Esophagus mucosa (tissue), 1 donor: ENCODE measurements around the gene PDIA6. TPM values are rescaled to one million over a fixed set of nuclear protein-coding genes. Genes with fewer than 3 reads are reported as not detected.
A peak's percentile ranks its signal among the peaks of the same experiment; 100 is the strongest.

Source experiments
- ATAC-seq: fragments of 200-7000 bp; cut with Tn5 transposase; one replicate; pipeline ENCODE4 v1.9.1; 2020
- total RNA-seq: library from RNA; stranded (reverse); gene quantifications from one replicate; pipeline ENCODE4 v1.2.4, GENCODE V29; 2023
- donor health status: DM: yes; HTN: yes; CAD: no.

Gene PDIA6, protein sequence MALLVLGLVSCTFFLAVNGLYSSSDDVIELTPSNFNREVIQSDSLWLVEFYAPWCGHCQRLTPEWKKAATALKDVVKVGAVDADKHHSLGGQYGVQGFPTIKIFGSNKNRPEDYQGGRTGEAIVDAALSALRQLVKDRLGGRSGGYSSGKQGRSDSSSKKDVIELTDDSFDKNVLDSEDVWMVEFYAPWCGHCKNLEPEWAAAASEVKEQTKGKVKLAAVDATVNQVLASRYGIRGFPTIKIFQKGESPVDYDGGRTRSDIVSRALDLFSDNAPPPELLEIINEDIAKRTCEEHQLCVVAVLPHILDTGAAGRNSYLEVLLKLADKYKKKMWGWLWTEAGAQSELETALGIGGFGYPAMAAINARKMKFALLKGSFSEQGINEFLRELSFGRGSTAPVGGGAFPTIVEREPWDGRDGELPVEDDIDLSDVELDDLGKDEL
- total RNA-seq = 90.4 TPM

DNA sequence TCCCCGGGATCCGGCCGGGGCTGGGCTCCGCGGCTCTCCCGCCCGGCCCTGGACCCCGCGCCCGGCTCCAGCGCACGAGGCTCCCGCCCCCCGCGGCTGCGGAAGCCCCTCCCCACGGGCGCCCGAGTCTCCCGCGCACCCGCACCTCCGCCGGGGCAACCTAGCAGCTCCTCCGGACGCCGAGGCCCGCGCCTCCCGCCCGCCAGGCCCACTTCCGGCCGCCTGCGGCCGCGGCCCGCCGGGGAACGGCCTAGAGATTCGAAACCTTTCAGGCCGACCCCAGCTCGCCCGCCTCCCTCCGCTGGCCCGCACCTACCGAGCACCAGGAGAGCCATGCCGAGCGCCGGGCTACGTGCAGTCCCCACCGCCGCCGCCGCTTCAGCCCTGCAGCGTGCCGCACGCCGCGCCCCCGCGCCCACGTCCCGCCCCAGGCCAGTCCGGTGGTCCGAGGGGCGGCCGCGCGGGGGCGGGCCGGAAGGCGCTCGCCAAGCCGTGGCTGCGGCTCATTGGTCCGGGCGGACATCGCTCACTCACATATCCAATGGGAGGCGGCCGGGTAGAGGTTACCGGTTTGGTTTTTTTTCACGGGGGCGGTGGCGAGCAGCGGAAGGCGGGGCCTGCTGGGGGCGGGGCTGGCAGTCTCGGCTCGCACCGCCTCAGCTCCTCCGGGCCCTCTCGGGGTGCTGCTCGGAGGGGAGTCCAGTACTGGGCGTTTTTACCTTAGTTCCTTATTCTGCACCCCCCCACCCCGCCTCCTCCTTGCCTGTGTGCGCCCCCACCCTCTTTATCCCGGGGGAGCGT is at the start of gene PDIA6:
Gene PDIA6 (minus strand): TSS at position 424 of the 801 bp plus-strand sequence. CDS start 89 bp downstream, at position 335.
- ATAC-seq = peak; percentile 97

DNA sequence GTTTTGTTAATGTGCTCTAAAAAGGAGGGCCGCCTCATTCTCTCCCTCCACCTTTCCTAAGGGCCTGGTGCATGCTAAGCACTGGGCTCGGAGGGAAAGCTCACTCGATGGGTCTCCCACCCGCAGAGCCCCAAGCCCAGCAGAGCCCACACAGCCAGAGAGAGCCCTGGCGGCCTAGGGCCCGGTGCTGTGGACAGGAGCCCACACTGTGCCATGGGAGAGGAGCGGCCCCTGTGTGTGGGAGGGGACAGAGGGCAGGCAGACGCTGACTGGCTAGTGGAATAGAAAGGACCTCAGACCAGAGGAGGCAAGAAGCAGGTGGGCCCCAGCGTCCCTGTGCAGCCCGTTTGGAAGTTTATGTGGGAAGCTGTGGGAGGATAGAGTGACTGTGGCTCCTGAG is 49.7 kb upstream of the PDIA6 start:
- no peak for ATAC-seq

DNA sequence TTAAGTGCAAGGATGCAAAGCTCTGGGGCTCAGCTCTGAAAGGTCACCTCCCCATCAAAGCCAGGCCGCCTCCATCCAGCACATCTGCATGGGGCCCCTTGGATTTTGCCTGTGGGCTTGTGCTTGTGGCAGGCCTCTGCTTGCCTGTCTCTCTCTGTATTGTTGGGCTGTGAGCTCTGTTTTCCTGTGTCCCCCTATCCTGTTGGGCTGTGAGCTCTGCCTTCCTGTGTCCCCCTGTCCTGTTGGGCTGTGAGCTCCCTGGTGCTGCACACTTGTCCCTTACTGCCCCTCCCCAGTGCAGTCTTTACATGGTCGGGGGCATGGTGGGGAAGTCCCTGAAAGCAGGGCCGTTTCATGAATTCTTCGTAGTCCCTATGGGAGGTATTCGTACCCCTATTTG is 49.2 kb upstream of the PDIA6 start:
- ATAC-seq = no peak

DNA sequence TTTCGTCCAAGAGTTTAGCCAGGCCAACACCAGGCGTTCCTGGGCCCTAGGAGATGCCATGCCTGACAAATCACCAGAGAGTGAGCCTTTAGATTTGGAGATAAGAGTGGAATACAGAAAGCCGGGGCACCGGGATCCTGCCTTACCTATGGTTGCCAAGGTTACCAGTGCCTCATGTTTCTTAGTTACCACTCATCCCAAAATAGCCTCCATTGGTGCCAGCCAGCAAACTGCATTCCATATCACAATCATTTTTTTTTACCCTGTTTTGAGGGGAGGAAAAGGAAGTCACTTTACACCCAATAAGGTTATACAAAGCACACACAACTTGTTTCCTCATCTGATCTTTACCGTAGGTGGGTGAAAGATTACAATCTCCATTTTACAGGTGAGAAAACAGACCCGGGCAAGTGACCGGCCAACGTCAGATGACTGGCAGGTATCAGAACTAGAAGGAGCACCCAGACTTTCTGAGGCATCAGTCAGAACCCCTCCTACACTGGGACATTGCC is 48.3 kb upstream of the PDIA6 start:
- ATAC-seq = no peak

DNA sequence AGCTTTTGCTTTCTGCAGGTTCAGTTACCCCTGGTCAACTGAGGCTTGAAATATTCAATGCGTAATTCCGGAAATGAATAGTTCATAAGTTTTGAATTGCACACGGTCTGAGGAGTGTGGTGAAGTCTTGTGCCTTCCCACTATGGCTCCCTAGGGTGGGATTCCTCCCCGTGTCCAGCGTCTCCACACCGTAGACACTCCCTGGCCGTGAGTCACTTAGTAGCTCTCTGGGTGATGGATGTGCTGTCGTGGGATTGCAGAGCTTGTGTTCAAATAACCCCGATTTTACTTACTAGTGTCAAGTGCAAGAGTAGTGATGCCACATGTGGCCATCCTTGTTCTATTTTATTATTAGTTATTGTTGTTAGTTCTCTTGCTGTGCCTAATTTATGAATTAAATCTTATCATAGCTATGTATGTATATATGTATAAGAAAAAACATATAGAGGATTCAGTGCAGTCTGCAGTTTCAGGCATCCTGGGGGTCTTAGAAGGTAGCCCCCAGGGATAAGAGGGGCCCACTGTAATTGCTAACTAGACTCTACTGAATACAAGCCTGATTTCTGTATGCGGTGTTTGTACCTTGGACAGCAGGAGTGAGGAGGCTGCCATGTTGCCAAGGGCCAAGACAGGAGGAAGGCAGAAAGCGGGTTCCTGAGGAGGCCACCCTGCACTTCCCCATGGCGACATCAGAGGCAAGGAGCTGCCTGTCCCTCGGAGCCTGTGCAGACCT is 47.7 kb upstream of the PDIA6 start:
- ATAC-seq = no peak

DNA sequence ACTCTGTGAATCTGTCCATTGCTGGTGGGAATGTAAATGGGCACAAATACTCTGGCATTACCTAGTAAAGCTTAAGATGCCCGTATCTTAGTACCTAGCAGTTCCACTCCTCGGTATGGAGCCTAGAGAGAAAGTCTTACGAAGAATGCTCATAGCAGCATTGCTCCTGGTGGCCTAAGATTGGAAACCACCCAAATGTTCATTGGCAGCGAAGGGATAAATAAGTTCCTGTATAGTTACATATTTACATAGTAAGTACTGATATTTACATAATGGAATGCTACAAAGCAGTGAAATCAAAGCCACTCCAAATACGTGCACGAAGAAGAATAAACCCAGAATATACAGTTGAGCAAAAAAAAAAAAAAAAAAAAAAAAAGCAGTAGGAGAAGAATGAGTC is 46.7 kb upstream of the PDIA6 start:
- no peak for ATAC-seq

DNA sequence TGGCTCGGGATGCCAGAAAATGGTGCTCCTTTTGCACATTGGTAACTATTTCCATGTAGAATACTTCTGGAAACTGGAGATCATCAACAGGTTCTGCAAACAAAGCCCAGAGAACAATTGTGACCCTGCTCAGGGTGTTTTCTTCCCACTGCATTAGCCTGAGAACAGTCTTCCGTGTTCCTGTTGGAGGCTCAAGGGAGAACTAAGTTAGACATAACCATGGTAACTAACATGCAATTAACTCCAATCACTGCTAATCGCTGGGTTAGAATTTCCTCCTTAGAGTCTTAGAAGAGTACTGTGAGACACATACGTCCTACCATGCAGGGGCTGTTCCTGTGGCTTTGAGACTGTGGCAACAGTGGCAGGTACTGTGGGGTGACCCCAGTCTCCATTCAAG is 36.0 kb upstream of the PDIA6 start:
- no peak for ATAC-seq

DNA sequence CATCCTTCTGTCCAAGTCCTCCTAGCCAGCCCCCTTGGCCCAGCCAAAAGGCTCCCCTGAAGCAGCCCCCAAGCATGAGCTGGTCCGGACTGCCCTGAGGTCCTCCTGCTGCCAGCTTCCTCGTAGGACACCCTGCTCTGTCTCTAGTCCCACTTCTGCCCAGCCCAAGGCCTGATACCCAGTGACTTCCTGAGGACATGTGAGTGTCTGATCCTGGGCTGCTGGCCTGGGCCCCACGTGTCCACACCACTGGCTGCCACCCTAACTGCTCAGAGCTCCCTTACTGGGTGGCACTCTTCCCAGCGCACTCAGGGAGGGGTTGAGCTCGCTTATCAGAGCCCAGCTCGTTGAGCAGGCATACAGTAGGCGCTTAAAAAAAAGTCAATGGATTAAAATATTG is 34.4 kb upstream of the PDIA6 start:
- ATAC-seq = no peak

DNA sequence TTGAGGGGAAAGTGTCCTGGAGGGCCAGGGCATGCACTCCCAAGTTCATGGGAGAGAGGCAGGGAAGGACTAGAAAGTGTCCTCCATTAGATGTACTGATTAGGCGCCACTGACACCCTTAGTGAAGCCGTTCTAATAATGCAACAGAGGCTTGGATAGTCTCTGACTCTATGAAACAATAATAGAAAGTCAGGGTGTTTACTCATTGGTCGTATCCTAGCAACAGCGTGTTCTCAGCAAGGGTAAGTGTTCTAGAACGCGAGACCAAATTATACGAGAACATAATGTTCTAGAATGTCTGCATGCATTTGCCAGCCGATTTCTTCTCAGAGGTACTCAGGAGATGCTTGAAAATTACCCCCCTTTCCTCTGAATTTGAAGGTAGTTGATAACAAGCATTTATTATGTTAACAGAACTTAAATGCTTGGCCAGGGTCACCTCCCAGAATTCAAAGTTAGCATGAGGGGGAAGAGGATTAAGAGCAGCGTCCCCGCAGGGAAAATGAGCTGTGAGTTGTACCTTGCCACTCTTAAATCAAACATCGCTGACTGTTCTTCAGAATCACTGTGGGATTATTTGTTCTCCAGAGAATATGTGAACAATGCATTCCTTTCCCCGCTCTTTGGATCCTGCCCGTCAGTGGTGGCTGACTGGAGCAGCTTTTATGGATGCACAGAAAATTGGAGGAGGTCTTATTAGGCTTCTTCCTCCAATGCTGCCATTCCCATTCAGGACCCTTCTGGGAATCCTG is 33.7 kb upstream of the PDIA6 start:
- no peak for ATAC-seq

DNA sequence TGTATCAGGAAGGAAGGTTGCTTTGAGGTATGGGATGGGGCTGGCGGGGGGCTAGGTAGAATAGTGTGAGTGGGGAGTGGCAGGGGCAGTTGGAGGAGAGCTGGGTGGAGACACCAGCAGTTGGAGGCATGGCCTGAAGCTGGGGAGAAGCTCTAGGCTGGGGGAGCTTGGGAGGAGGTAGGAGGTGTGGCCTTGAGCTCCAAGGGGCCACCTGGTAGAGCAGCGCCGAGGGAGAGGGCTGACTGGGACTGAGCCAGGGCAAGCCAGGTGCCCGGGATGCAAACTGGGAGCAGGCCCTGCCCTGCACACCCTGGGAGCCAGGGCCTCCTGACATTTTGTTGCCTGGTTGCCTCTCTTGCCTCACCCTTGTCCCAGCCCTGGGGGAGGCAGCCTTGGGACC is 33.1 kb upstream of the PDIA6 start:
- ATAC-seq = no peak

DNA sequence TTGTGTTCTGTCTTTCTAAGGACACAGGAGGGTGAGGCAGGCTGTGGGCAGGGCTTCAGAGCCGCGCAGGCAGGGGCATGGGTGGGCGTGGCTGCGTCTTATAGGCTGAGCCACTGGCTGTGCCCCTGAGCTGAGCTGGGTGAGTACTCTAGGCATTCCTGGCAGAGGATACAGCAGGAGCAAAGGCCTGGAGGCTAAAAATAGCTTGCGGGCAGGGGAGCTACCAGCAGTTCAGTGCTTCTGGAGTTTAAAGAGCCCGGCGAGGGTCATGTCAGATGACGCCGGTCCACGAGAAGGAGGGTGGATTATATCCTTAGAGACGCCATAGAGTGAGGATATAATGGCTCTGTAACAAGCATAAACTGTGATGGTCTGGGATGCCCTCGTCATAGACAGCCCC is 31.5 kb upstream of the PDIA6 start:
- peak; percentile 81 for ATAC-seq

DNA sequence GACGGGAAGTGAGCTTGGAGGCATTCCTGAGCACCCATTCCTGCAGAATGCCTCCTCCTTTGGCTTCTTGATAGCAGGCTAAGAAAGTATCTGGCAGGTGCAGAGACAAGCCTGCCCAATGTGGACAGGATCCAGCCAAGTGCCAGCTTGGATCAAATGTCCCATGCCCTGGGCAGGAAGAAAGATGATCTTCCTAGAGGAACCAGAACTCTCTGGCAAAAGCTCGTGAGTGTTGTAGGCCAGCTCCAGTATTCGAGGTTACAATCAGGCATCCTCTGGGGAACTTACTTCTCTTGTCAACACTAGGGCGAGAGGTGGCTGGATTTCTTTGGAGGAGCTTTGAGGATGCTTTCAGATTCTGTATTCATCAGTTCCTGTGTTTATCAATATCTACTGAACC is 29.9 kb upstream of the PDIA6 start:
- no peak for ATAC-seq

DNA sequence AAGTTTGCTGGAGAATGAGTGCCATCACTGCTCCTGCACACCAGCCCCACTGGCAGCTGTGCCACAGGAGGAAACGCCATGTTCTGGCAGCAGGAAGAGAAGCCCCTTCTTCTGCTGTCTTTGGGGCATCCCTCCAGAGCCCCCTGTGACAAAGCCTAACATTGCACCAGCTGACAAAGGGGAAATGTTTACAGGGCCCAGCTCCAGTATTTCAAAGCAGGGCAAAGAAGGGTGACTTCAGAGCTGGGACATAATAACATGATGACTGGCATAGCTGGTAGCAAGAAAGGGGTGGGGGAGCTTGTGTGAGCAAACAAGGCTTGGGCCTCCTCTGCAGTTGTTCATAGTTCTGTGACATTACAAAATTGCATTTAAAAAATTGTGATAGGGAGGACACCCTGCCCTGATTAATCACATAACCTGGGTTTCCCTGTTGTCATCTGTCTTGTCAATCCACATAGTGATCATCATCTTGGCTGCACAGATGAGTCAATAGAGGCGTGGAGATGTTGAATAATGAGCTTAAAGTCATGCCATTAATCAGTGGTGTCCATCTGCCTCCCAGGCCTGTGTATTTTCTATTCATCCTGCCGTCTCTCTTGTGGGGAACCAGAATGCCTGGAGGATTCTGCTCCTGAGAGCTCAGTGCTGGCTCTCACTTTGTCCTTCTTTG is 29.1 kb upstream of the PDIA6 start:
- ATAC-seq = peak; percentile 54

DNA sequence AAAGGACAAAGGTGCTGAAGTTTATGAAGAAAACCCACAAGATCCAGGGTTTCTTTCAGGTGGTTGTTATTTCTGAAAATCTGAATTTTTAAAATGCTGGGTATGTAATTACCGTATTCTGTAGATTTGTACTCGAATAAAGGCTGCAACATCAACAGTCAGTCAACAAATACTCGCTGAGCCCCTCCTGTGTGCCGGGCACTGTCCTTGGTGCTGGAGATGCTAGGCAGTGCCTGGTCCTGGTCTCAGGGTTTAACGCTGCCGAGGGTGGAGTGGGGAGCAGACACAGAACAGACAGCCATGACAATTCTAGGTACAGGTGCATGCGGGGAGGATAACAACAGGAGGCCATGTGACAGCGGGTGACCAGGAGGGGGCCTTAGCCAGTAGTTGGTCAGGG is 27.2 kb upstream of the PDIA6 start:
- ATAC-seq = no peak

DNA sequence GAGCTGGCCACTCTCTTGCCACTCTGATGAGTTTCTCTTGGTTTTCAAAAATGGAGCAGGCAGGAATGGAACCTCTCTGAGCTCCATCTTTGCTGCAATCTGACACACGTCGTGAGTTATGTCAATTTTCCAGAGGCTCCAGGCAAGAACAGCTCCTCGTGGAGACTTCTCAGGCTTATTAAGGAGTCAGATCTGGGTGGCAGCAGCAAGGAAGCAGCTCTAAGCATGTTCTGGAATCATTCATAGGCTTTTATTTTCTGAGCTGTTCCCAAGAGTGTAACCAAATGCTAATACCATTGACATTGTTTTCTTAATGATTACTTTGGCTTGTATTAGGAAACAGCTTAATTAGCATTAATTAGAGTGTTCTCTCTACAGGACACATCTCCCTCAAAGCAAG is 26.1 kb upstream of the PDIA6 start:
- ATAC-seq = no peak

DNA sequence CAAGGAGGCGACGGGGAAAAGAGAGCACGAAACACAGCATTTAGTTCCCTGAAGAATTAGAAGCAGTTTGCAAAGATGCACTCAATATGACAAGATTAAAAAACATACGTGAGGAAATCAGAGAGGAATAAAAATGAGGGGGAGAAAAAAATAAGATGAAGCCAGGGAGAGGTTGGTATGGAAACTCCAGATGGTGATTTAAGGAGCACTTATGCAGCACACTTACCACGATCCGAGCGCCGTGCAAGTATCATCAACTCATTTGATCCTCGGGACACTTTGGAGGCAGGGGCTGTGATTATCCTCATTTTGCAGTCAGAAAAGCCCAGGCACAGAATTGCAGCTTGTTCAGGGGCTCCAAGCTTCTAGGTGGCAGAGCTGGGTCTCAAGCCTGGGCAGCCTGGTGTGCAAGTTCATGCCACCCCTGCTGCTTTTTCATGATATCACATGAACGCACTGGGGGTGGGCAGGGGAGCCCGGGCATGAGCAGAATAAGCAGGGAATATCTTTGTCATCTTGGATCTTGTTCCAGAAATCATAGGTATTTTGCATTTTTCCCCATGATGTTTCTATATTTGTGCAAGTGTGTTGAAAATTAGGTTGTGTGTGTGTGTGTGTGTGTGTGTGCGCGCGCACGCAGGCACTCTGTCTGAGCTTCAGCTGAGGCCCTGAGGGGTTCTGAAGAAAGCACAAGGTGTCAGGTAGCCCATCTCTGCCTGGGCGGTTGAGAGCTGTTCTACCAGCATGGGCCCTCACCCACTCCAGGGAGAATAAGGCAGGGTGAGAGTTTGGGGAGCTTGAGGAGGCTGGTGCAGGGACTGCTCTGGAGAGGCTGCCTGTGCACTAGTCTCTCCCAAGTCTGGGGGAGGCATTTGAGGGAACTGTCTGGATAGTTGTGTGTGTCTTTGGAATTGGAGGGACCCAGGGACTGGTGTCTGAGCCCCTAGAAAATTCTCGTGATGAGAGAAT is 25.0 kb upstream of the PDIA6 start:
- no peak for ATAC-seq

DNA sequence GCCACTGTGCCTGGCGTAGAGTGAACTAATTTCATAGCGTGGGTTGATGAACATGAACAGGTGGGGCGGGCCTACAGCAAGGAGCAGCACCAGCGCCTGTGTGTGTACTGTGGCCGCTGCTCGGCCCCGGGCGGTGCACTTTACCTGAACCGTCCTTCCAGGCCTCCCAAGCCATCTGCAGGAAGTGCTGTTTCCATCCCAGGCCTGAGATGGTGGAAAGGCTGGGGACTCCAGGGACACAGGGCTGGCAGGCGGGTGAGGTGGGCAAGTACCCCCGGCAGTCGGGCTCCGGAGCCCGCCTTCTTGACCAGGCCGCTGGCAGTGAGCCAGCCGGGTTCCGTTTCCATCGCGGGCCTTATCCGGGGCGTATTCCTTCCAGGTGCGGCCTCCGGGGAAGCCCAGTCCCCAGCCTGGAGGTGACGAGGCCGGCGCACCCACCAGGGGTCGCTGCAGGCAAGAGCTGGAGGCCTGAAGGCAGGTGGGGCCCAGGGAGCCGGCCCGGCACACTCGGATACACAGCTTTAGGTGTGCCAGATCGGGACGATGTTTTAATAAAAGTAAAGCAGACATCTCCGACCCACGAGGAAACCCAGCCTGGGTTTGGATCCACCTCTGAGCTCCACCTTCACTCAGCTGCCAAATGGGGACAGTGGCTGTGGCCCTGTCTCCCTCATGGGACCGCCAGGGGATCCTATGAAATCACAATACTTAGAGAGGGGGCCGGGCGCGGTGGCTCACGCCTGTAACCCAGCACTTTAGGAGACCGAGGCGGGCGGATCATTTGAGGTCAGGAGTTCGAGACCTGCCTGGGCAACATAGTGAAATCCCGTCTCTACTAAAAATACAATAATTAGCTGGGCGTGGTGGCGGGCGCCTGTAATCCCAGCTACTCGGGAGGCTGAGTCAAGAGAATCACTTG is 22.7 kb upstream of the PDIA6 start:
- ATAC-seq = peak; percentile 69

DNA sequence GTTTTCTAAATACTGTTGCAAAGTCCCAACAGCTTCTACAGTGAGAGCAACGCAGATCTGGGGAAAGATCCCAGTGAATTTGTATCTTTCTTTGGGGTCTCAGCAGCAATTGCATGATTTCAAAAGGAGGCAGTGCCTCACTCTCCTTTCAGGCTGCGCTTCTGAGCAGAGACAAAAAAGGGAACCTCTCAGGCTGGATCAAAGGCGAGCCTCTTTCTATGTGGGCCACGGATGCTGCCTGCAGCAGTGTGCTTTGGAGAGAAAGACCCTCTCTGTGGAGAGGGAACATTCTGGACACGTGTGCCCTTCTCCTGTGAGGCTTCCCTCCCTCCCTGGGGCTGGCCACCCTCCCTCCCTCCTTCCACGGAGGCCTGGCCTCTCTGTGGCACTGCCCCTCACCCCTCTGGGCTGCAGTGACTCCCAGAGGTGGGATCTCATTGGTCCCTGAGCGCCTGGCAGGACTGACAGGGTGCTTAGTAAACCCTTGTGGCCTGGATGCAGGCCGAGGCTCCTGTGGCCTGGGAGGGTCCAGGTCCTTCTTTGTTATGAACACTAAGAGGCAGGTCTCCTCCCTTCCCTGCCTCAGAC is 21.6 kb upstream of the PDIA6 start:
- ATAC-seq = no peak

DNA sequence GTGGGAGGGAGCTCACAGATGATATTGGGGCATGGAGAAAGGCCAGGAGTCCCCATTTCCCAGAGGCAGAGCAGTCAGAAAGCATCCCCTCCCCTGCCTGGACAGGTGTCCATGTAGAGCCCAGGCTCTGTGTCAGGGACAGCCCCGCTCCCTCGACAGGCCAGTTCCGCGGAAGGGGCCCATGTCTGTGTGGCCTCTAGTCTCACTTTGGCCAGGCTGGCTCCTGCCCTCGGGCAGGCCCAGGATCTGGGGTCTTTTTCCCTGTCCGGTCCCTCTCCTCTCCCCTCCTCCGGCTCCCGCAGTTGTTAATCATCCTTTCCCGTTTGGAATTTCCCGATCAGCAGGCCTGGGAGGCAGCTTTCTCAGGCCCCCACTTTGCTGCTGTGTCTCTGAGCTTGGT is 20.4 kb upstream of the PDIA6 start:
- no peak for ATAC-seq
